GM18868 (cell line): ENCODE data around the gene WDR72.

Source experiments
- ATAC-seq: cut with Tn5 transposase; IDR thresholded peaks from one replicate; pipeline ENCODE4 v1.9.1; 2021; ENCODE audit warnings: mild to moderate bottlenecking, moderate library complexity; ENCODE audit not compliant: unreplicated experiment

WDR72 gene

DNA sequence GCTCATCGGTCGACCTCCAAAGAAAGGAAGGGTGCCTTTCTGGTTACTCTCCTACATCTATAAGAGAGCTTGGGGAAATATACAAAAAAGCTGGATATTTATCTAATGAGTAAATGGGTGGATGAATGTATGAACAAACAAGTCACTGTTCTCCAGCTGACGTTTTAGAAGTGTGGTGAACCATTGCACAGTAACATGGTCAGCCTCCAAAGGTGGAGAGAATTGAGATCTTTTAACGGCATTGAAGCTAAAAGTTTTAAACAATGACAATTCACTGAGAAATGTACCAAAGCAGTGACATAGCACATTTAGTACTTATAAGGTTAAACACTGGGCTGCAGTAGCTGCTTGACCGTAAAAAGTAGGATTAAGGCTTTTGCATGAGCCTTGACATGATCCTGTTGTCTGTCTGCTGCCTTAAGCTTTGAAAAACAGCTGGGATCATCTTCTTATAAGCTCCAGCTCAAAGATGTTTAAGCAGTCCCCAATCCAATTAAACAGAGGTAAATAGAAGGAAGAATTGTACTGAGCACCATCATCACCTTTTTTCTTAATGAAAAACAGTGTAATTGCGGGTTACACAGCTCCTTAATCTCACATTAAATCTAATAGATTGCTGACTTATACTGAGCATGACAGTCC lies 222.9 kb downstream of the WDR72 start:
- no peak for ATAC-seq

GRCh38 chr15:53535886-53536285 lies 223.6 kb downstream of the WDR72 start:
- ATAC-seq, result no peak

GRCh38 chr15:53534105-53534839 lies 225.2 kb downstream of the WDR72 start:
- ATAC-seq, result no peak

DNA sequence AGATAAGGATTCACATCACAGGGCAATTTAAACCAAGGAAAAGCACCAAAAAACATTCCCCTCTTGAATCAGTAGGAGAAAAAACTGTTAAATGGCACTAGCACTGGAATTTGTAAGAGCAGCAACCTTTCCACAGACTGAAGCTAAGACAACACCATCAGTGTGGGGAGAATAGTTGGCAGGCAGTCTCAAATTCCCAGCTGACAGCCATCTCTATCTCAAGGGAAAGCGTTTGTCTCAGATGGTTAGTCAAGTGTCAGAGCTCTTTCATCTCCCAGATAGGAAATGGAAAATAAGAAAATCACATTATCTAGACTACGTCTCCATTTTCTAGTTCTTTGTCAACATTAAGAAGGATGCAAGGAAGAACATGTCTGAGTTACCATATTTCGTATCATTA lies 228.7 kb downstream of the WDR72 start:
- no peak for ATAC-seq

- ATAC-seq, result no peak
Measured at GRCh38 chr15:53527996-53528395, 231.5 kb downstream of the WDR72 start.

DNA sequence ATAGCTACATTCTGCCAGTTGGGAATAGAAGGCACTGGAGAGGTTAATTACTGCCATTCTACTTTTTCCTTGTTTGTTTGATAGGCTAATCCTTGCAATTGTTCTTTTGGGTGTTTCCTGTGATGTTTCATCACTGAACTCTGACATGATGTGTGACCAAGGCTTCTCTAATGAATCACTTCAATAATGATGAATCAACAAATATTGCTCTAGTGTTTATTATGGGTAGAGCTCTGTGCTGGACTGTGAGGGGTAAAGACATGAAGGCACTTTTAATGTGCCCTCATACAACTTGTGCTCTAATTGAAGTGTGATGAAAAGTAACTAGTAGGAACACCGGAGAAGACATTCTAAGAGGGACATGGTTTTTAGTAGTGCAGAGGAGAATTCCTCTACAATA lies 233.6 kb downstream of the WDR72 start:
- no peak for ATAC-seq

DNA sequence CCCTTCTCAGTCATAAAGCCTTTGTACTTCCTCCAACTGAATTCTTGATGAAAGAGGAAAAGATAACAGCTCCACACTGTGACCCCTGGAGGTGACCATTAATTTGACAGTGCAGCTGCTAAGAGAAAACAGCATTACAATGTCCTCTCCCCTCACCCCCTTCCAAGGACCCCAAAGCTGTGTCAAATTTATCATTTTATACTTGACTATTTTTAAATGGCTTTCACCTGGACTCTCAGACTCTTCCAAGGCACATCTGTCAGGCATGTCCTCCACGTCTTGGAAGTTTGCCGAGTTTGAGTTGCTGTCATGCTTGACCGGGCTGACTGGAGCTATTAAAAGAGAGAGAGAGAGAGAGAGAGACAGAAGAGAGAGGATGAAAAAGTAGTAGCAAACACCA lies 236.5 kb downstream of the WDR72 start:
- ATAC-seq, result no peak

DNA sequence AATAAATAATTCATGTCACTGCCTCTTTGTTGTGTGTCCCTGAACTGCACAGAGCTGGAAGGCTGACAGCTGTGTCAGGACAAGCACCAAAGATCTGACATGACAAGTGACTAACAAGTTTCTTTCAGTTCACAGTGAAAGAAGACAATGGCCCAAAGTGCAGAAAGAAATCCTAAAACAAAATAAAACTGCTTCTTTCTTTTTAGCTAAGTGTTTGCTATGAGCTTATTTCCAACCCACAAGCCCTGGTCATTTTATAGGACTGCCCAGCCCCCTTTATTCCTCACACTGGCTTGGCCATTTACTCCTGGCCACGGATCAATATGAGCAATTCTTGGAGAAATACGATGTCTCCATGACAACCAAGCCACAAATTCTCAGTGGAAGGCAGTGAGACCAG lies 238.5 kb downstream of the WDR72 start:
- no peak for ATAC-seq

- no peak for ATAC-seq
Measured at GRCh38 chr15:53513431-53513830, 246.0 kb downstream of the WDR72 start.

DNA sequence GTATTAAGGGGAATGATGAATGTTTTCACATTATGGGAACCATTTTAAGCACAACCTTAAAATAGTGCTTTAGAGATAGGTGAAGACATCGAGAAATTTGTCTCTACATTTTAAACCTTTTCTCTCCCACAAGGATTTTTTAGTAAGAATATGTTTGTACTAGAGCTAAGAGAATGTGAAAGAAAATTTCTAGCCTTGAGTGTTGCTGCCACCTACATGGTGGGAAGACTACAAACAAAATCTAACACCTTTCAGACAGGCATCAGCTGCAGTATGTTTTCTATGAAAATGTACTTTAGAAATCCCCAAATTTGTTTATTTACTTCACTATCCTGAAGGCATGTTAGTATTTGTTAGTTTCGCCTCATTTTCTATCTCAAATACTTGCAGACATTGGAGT lies 247.4 kb downstream of the WDR72 start:
- ATAC-seq, result no peak

GRCh38 chr15:53511175-53511574 lies 248.3 kb downstream of the WDR72 start:
- ATAC-seq, result no peak

GRCh38 chr15:53506370-53506769 lies 253.1 kb downstream of the WDR72 start:
- no peak for ATAC-seq

DNA sequence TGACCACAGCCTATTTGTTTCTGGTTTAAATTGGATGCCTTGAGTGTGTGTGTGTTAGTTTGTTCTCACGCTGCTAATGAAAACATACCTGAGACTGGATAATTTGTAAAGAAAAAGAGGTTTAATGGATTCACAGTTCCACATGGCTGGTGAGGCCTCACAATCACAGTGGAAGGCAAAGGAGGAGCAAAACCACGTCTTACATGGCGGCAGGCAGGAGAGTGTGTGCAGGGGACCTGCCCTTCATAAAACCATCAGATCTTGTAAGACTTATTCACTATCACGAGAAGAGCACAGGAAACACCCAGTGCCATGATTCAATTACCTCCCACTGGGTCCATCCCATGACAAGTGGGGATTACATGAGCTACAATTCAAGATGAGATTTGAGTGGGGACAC lies 260.5 kb downstream of the WDR72 start:
- no peak for ATAC-seq

DNA sequence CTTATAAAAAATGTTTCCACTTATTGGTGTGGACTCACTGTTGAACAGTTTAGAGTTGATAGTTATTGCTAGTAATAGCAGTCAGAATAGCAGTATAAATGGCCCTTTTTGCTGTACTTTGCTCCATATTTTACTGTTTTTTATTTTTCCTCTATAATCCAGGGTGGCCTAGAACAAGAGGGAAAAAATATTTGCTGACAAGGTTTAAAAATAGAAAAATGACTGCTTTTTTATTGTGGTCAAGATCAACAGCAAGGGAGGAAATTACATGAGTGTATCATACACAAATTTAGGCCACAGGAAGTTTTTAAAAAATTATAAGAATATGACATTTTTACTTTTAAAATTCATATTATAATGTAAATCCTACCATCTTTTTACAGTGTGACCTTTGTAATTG lies 269.1 kb downstream of the WDR72 start:
- no peak for ATAC-seq

GRCh38 chr15:53482055-53482454 lies 277.4 kb downstream of the WDR72 start:
- no peak for ATAC-seq

DNA sequence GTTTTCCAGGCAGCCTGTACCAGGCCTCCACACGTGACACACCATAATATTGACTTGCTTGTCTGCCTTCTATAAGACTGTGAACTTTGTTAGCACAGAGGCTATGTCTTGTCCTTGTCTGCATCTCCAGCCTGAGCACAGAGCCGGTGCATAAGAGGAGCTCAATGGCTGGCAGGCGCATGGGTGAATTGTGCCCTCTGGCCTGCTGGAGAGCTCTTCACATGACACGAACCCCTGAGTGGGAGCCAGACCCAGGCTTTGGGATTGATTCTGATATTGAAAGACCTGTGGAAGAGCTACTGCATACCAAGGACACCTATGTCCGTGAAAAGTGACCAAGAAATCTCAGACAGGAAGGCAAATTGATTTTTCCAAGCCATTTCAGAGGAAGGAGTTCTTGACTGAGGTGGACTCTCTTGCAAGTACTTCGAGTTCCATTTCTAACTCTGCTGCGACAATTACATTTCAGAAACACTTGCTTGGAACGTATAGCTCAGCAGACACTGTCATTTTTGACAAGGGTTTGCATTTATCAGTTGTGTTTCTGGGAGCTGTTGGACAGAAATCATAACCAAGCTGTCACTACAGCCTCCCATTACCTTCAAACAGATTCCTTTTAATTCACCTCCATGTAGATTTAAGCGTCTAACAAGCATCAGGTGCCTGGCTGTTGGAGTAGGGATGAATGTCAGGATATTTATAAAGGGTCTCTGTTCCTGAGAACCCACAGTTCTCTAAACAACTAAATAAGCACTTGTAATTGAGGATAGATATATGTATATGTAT lies 281.3 kb downstream of the WDR72 start:
- ATAC-seq, result no peak

DNA sequence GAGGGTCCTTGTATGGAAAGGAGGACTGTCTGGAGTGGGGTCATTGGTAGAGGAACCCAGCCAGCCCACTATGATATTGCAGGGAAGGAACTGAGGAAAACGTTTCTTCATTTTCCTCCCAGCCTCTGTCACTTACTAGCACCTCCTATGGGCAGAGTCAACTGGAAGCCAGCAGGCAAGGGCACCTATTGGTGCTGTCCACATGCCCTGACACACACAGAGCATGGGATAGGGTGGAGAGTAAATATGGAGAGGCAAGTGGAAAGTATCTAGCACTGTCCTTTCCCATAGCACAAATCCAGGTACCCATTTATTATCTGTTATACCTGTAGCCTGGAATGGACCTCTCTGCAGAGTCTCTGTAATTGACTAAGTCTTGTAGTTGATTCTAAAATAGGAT lies 285.6 kb downstream of the WDR72 start:
- ATAC-seq, result no peak

DNA sequence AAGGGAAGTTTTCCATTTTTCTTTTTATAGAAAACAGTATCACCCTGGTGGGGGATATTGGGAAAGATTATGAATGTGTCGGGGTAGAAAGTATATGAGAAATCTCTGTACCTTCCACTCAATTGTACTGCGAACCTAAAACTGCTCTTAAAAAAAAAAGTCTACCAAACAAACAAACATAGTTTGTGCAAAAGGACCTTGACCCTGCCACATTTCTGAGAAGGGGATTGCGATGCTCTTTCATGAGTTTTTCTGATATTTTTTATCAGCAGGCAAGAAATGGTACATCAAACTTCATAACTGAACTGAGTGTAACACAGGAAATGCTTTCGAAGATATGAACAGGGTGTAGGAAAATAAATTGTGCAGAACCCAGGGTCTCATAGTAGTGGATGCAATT lies 286.0 kb downstream of the WDR72 start:
- ATAC-seq, result no peak

DNA sequence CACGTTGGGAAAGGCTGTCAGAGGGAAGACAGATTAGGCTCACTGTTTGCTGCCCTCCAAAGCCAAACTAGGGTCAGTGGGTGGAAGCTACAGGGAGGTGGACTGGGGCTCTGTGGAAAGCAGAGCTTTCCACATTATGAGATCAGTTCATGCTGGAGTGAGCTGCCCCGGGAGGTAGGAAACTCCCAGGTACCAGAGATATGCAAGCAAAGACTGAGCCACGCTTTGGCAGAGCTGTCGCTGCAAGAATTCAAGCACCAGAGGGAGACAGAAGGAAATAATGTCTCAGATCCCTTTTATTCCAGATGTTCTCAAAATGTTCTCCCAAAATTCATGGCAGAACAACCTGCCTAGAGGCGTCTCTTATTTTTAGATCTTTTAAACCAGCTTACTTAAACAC lies 286.6 kb downstream of the WDR72 start:
- no peak for ATAC-seq

DNA sequence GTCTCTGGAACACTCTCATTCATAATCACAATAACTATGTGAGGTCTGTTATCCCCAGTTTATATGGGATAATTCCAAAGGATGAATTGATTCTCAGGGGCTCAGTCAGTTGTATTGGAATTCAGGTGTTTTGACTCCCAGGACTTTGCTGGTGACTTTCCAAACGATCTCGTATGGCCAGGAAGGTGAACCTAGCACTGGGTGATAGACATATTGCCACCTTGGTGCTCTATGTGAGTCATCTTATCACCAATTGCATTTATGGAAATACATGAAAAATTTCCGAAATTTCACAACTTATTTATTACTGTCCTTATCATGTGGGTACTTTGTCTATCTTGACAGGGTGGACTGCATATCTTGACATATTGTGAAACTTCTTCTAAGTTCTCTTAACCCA lies 287.3 kb downstream of the WDR72 start:
- ATAC-seq, result no peak

GRCh38 chr15:53470743-53471142 lies 288.7 kb downstream of the WDR72 start:
- no peak for ATAC-seq

GRCh38 chr15:53469422-53469821 lies 290.0 kb downstream of the WDR72 start:
- ATAC-seq, result no peak
